ENCODE data around the gene ARHGDIA.

Gene ARHGDIA

GRCh38 chr17:81825841-81826466 lies 45.2 kb downstream of the ARHGDIA start:
- no peak for DNase-seq (ENCODE audit: low read depth in 2 of 2, low spot score in 1 of 2)

DNA sequence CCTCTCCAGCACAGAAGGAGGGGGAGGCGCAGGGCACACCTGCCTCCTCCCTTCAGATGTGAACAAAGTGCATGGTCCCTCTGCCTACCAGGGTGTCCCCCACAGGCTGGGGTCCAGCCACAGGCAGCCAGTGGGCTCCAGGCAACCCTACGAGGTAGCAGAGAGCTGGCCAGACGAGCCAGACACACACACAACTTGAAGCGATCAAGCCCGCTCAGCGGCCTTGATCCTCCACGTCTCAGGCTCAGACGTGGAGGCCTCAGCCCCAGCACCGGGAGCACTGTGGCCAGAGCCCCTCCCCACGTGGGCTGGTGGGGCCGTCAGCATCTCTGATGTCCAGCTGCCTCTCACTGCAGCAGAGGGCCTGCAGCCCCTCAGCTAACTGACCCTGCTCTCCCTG lies 46.5 kb downstream of the ARHGDIA start:
- DNase-seq (ENCODE audit: low read depth in 2 of 2, low spot score in 1 of 2): no peak

- DNase-seq (ENCODE audit: low read depth in 2 of 2, low spot score in 1 of 2): no peak
Measured at GRCh38 chr17:81823820-81824550, 47.2 kb downstream of the ARHGDIA start.

- DNase-seq (ENCODE audit: low read depth in 2 of 2, low spot score in 1 of 2): no peak
Measured at GRCh38 chr17:81822996-81823819, 47.9 kb downstream of the ARHGDIA start.

GRCh38 chr17:81822312-81822637 lies 48.9 kb downstream of the ARHGDIA start:
- DNase-seq (ENCODE audit: low read depth in 2 of 2, low spot score in 1 of 2): no peak

DNA sequence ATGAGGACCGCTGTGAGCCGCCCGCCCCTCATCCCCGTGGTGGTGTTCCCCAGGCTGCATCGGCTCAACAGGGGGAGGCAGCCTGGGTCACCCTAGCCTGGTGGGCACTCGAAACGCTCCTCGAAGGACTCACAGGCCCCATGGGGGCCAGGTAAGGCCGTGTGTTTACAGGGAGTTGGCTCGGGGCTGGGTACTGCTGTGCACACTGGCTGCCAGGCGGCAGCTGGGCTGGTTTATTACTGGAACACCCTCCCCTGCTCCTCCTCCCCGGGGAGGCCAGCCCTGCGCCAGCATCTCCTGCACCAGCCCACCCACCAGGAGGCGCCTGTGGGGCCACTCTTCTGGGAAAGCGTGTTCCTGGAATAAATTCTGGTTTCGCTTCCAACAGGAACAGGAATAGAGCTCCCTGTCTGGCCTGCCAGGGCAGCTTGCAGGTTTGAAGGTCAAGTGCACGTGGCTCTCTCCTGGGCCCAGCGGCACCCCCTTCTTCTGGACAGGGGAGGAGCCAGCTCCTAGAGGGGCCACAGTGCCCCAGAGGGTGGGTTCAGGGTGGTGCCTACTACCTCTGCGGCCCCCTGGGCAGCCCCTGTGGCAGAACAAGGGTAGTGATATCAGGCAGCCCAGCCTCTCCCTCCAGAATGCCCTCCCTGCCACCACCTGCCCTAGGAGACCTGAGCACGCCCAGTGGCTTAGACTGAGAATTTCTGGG lies 49.4 kb downstream of the ARHGDIA start:
- DNase-seq (ENCODE audit: low read depth in 2 of 2, low spot score in 1 of 2): no peak

DNA sequence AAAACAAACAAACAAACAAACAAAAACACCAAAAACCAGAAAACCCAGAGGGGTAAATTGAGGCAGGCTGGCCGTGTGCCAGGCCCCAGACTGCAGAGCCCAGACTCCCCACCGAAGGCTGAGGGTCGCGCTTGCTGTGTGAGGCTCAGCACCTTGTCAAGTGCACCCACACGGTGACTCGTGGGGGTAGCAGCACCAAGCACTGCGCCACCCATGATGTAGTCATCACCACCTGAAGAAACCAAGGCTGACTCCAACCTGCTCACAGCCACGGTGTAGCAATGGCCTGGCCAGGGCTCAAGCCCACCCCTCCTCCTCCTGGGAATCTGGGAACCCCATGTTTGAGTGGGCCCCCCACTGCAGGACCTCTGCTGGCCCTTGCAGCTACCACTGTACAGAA lies 50.0 kb downstream of the ARHGDIA start:
- DNase-seq (ENCODE audit: low read depth in 2 of 2, low spot score in 1 of 2): no peak

DNA sequence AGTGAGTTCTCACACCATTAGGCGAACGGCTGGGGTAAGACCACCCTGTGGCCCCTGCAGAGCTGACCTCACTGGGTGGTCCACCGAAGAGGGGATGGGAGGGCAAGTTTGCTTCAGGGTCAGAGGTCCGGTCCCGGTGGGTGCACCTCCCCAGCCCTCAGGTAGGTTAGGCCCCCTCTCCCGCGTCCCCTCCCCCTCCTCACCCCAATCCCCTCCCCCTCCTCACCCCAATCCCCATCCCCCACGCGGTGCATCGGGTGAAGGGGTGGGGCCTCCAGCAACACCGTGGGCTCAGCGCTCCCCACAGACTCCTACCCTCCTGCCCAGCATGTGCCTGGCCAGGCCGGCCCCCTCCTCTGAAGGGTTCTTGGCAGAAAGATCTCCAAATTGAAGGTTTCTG lies 51.4 kb downstream of the ARHGDIA start:
- no peak for DNase-seq (ENCODE audit: low read depth in 2 of 2, low spot score in 1 of 2)

GRCh38 chr17:81817758-81818147 lies 53.4 kb downstream of the ARHGDIA start:
- DNase-seq (ENCODE audit: low read depth in 2 of 2, low spot score in 1 of 2): no peak

All from stimulated activated CD8-positive, alpha-beta memory T cell treated with anti-CD3 and anti-CD28 coated beads, Interleukin-4, amount 100 ng/mL, for 1 hour (primary cell).